Panc1 (cell line): Measurements from ENCODE around the gene PHACTR2. TPM values are rescaled to one million over a fixed set of nuclear protein-coding genes. Genes with fewer than 3 reads are reported as not detected.
"Not testable (repeated sequence)": the region's sequence is repeated elsewhere in the genome, so short reads cannot be mapped to it uniquely, and the experiment has no call there.

Source experiments
- ATAC-seq: fragments of 200-7000 bp; cut with Tn5 transposase; 2 replicates; pipeline ENCODE4 v1.9.1; 2020; ENCODE audit warnings: mild to moderate bottlenecking, moderate library complexity
- BruUV-seq: library from RNA; stranded (reverse); fragments of 400-500 nt; replicated peaks from 2 replicates; lab custom pipeline; 2021; lab: Mats Ljungman, UMichigan
- CTCF ChIA-PET: fragments of 300-600 bp; sonication (Branson Sonifier 250); formaldehyde crosslinking; loops from one replicate; lab custom pipeline; 2022; ENCODE audit warnings: antibody characterized with exemption; lab: Charles Lee
- POLR2A ChIA-PET: fragments of 300-600 bp; sonication (Branson Sonifier 250); formaldehyde crosslinking; loops from one replicate; lab custom pipeline; 2022; ENCODE audit warnings: antibody characterized with exemption; lab: Charles Lee
- DNase-seq: peaks from one replicate; pipeline ENCODE4 v3.0.0-alpha.2; 2010; ENCODE audit warnings: low read depth, low spot score
- H3K27ac ChIP-seq: 2 replicates; pipeline ENCODE4 v1.5.1; 2011; ENCODE audit warnings: mild to moderate bottlenecking, low read length, inconsistent platforms
- H3K27me3 ChIP-seq: fragments of 200-500 bp; sonication (Bioruptor generic); 2 replicates; pipeline ENCODE4 v1.6.0; 2014; ENCODE audit warnings: low read length, inconsistent platforms; ENCODE audit not compliant: control insufficient read depth, insufficient read depth
- H3K36me3 ChIP-seq: fragments of 200-500 bp; sonication (Bioruptor generic); 2 replicates; pipeline ENCODE4 v1.5.1; 2014; ENCODE audit warnings: inconsistent platforms, mild to moderate bottlenecking, low read length, moderate library complexity; ENCODE audit not compliant: control insufficient read depth, insufficient read depth
- H3K4me1 ChIP-seq: 2 replicates; pipeline ENCODE4 v1.5.1; 2011; ENCODE audit warnings: inconsistent platforms, mild to moderate bottlenecking, low read length, moderate library complexity; ENCODE audit not compliant: control insufficient read depth, insufficient read depth
- H3K4me3 ChIP-seq, 2 experiments: 2 replicates each; pipeline ENCODE4 v1.5.1; 2011 to 2012; ENCODE audit warnings: low read depth in 2 of 2, low read length in 2 of 2, mild to moderate bottlenecking in 2 of 2, inconsistent platforms in 1 of 2, moderate library complexity in 1 of 2
- H3K9me3 ChIP-seq: fragments of 200-500 bp; sonication (Bioruptor generic); 2 replicates; pipeline ENCODE4 v1.5.1; 2014; ENCODE audit warnings: low read depth, mild to moderate bottlenecking, inconsistent platforms, low read length, moderate library complexity; ENCODE audit not compliant: control insufficient read depth, insufficient read depth
- CTCF ChIP-seq: fragments of 450-650 bp; IDR thresholded peaks from 2 replicates; pipeline ENCODE4 v1.5.1; 2017; ENCODE audit warnings: mild to moderate bottlenecking
- POLR2AphosphoS5 ChIP-seq: IDR thresholded peaks from 2 replicates; pipeline ENCODE4 v1.6.1; 2012; ENCODE audit warnings: mild to moderate bottlenecking, low read depth, low read length, moderate library complexity
- SIN3A ChIP-seq: IDR thresholded peaks from 2 replicates; pipeline ENCODE4 v1.6.1; 2012; ENCODE audit warnings: low read depth, mild to moderate bottlenecking, low read length, moderate library complexity, borderline replicate concordance; ENCODE audit not compliant: insufficient read depth
- TCF7L2 ChIP-seq: IDR thresholded peaks from 2 replicates; pipeline ENCODE4 v1.6.1; 2011; ENCODE audit warnings: mild to moderate bottlenecking, low read depth, low read length, inconsistent platforms
- in situ Hi-C: cut with HindIII; loops from 2 replicates; pipeline ENCODE4 v1.10.0; 2016; ENCODE audit warnings: low sequenced_read_pairs, low pct_unique_long_range_greater_than_20kb
- intact Hi-C: fragments of 100-400 bp; cut with micrococcal nuclease; formaldehyde crosslinking; loops from one replicate; pipeline ENCODE4 v1.10.0; 2022; ENCODE audit not compliant: unreplicated experiment
- total RNA-seq: library from RNA; stranded (reverse); gene quantifications from one replicate; pipeline ENCODE4 v1.2.1, GENCODE V29; 2021; ENCODE audit not compliant: unreplicated experiment
- TF ChIP-seq, protein P1 (sequence below), 2 experiments: IDR thresholded peaks; 2 replicates each; pipeline ENCODE4 v1.6.1; 2011 to 2012; ENCODE audit warnings: low read depth in 2 of 2, control low read depth in 1 of 2, low read length in 1 of 2, mild to moderate bottlenecking in 1 of 2, moderate library complexity in 1 of 2; ENCODE audit not compliant: insufficient read depth in 1 of 2

The PHACTR2 gene
- total RNA-seq, 1 experiment from 2014 or later, result 59.9 TPM

- DNase-seq, intact Hi-C loops: not testable (repeated sequence)
Measured at GRCh38 chr6:143855057-143855456, 177.3 kb downstream of the PHACTR2 start.

DNA sequence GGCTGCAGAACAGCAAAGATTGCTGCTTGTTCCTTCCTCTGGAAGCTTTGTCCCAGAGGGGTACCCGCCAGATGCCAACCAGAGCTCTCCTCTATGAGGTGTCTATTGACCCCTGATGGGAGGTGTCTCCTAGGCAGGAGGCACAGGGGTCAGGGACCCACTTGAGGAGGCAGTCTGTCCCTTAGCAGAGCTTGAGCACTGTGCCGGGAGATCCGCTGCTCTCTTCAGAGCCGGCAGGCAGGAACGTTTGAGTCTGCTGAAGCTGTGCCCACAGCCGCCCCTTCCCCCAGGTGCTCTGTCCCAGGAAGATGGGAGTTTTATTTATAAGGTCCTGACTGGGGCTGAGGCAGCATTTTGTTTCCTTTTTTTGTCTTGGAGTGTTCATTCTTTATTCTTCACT is 179.0 kb downstream of the PHACTR2 start:
- POLR2A ChIA-PET, H3K9me3 ChIP-seq, in situ Hi-C loops, H3K27me3 ChIP-seq, BruUV-seq, H3K27ac ChIP-seq, CTCF ChIA-PET, ATAC-seq, H3K4me1 ChIP-seq, intact Hi-C loops, DNase-seq, H3K4me3 ChIP-seq: not testable (repeated sequence)
- peaks cover 41% of the 10 kb centered on the region for H3K36me3 ChIP-seq

More at GRCh38 chr6:143855057-143855456, 177.3 kb downstream of the PHACTR2 start:
- ATAC-seq, H3K27me3 ChIP-seq, CTCF ChIA-PET, in situ Hi-C loops, BruUV-seq, H3K27ac ChIP-seq, H3K4me1 ChIP-seq, H3K9me3 ChIP-seq, H3K4me3 ChIP-seq, POLR2A ChIA-PET: not testable (repeated sequence)
- peaks cover 41% of the 10 kb centered on the region for H3K36me3 ChIP-seq

GRCh38 chr6:143857651-143858050 is 179.9 kb downstream of the PHACTR2 start:
- TF ChIP-seq SIN3A (no peak), POLR2AphosphoS5 (no peak), CTCF (no peak), TCF7L2 (no peak)
- TF ChIP-seq, protein P1, sequence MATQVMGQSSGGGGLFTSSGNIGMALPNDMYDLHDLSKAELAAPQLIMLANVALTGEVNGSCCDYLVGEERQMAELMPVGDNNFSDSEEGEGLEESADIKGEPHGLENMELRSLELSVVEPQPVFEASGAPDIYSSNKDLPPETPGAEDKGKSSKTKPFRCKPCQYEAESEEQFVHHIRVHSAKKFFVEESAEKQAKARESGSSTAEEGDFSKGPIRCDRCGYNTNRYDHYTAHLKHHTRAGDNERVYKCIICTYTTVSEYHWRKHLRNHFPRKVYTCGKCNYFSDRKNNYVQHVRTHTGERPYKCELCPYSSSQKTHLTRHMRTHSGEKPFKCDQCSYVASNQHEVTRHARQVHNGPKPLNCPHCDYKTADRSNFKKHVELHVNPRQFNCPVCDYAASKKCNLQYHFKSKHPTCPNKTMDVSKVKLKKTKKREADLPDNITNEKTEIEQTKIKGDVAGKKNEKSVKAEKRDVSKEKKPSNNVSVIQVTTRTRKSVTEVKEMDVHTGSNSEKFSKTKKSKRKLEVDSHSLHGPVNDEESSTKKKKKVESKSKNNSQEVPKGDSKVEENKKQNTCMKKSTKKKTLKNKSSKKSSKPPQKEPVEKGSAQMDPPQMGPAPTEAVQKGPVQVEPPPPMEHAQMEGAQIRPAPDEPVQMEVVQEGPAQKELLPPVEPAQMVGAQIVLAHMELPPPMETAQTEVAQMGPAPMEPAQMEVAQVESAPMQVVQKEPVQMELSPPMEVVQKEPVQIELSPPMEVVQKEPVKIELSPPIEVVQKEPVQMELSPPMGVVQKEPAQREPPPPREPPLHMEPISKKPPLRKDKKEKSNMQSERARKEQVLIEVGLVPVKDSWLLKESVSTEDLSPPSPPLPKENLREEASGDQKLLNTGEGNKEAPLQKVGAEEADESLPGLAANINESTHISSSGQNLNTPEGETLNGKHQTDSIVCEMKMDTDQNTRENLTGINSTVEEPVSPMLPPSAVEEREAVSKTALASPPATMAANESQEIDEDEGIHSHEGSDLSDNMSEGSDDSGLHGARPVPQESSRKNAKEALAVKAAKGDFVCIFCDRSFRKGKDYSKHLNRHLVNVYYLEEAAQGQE (IDR thresholded peaks at IDR 0.05; ENCODE audit: insufficient read depth in 1 of 2, low read depth in 2 of 2, low read length in 1 of 2), result no peak
- CTCF ChIA-PET, result no interaction called here
- Histone ChIP-seq H3K27me3 (no peaks in the 10 kb centered on the region), H3K9me3 (no peaks in the 10 kb centered on the region), H3K4me3 (no peak overlapping the region), H3K27ac (no peak overlapping the region), H3K36me3 (peaks cover 46% of the 10 kb centered on the region), H3K4me1 (no peaks in the 10 kb centered on the region)
- POLR2A ChIA-PET, result no interaction called here
- intact Hi-C loops, result no loop called here
- ATAC-seq, result no peak
- BruUV-seq, result no TSS peak
- in situ Hi-C loops, result no loop called here
- DNase-seq, result no peak
